BJ (cell line): ENCODE measurements around the gene SLC25A27. TPM values are rescaled to one million over a fixed set of nuclear protein-coding genes. Genes with fewer than 3 reads are reported as not detected.
A peak's percentile ranks its signal among the peaks of the same experiment; 100 is the strongest.

Experiments used
- CTCF ChIA-PET: fragments of 350-600 bp; formaldehyde crosslinking; extraction: SDS; loops from one replicate; lab custom pipeline; 2021; ENCODE audit warnings: antibody characterized with exemption, inconsistent platforms; lab: Yijun Ruan, JAX
- POLR2A ChIA-PET: fragments of 300-600 bp; sonication (Branson Sonifier 250); formaldehyde crosslinking; extraction: SDS; loops from one replicate; lab custom pipeline; 2021; ENCODE audit warnings: antibody characterized with exemption; lab: Charles Lee
- DNase-seq: peaks from one replicate; pipeline ENCODE4 v3.0.0-alpha.2; 2011; ENCODE audit warnings: low read depth
- H3K27me3 ChIP-seq: 2 replicates; pipeline ENCODE4 v1.6.0; 2011; ENCODE audit warnings: low read length; ENCODE audit not compliant: control insufficient read depth, insufficient read depth
- H3K36me3 ChIP-seq: 2 replicates; pipeline ENCODE4 v1.5.1; 2011; ENCODE audit warnings: low read length; ENCODE audit not compliant: control insufficient read depth, insufficient read depth
- H3K4me3 ChIP-seq: 2 replicates; pipeline ENCODE4 v1.5.1; 2011; ENCODE audit warnings: low read depth, mild to moderate bottlenecking, control low read depth, low read length
- polyA plus RNA-seq: library from polyadenylated mRNA; depleted of rRNA; stranded (reverse); fragments of >200 nt; gene quantifications from 2 replicates; pipeline ENCODE4 v1.2.3, GENCODE V29; 2011
- TF ChIP-seq, protein P1 (sequence below): IDR thresholded peaks from 2 replicates; pipeline ENCODE4 v1.5.1; 2011; ENCODE audit warnings: low read depth, mild to moderate bottlenecking, control low read depth, inconsistent platforms, low read length, moderate library complexity; ENCODE audit not compliant: insufficient read depth

SLC25A27 gene
- polyA plus RNA-seq, 1 experiment, result 1.6 TPM

- no peaks in the 10 kb centered on the region for H3K27me3 ChIP-seq
- no peak for DNase-seq
- CTCF ChIA-PET, result no interaction called here
- TF ChIP-seq, protein P1, sequence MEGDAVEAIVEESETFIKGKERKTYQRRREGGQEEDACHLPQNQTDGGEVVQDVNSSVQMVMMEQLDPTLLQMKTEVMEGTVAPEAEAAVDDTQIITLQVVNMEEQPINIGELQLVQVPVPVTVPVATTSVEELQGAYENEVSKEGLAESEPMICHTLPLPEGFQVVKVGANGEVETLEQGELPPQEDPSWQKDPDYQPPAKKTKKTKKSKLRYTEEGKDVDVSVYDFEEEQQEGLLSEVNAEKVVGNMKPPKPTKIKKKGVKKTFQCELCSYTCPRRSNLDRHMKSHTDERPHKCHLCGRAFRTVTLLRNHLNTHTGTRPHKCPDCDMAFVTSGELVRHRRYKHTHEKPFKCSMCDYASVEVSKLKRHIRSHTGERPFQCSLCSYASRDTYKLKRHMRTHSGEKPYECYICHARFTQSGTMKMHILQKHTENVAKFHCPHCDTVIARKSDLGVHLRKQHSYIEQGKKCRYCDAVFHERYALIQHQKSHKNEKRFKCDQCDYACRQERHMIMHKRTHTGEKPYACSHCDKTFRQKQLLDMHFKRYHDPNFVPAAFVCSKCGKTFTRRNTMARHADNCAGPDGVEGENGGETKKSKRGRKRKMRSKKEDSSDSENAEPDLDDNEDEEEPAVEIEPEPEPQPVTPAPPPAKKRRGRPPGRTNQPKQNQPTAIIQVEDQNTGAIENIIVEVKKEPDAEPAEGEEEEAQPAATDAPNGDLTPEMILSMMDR, result no peak
- no peak overlapping the region for H3K4me3 ChIP-seq
- POLR2A ChIA-PET, result no interaction called here
- no peaks in the 10 kb centered on the region for H3K36me3 ChIP-seq
Observed at GRCh38 chr6:46676604-46677313, 24.0 kb downstream of the SLC25A27 start.

- CTCF ChIA-PET, result interaction anchor here (1.1 kb wide), 1 partner anchor 13 kb away, joined by 3 read pairs; no protein-coding TSS in a partner anchor
- Histone ChIP-seq H3K36me3 (no peaks in the 10 kb centered on the region), H3K27me3 (no peaks in the 10 kb centered on the region), H3K4me3 (no peak overlapping the region)
- POLR2A ChIA-PET, result no interaction called here
- DNase-seq, result no peak
- TF ChIP-seq, protein P1, result peak; percentile 33; the same call in 1 of the 2 replicates
Observed at GRCh38 chr6:46677314-46677654, 24.5 kb downstream of the SLC25A27 start.

- CTCF ChIA-PET, result no interaction called here
- peak; percentile 12 for DNase-seq
- Histone ChIP-seq H3K4me3 (no peak overlapping the region), H3K36me3 (no peaks in the 10 kb centered on the region), H3K27me3 (no peaks in the 10 kb centered on the region; the same call in 1 of the 2 replicates)
- POLR2A ChIA-PET, result interaction anchor here (0.5 kb wide), 1 partner anchor 351 kb away, joined by 4 read pairs; no protein-coding TSS in a partner anchor
- TF ChIP-seq, protein P1, result no peak
Observed at GRCh38 chr6:46684771-46685170, 32.0 kb downstream of the SLC25A27 start.

GRCh38 chr6:46687619-46688097 is 34.9 kb downstream of the SLC25A27 start, which contains the start of gene TDRD6:
Gene TDRD6, plus strand, starts transcription at chr6:46687885. Its CDS starts 244 bp downstream, at chr6:46688129.
- H3K36me3 ChIP-seq, result no peaks in the 10 kb centered on the region
- no peak for DNase-seq
- ChIA-PET POLR2A (no interaction called here), CTCF (no interaction called here)
- TF ChIP-seq, protein P1, result no peak
- no peak within 1 kb of the TSS for H3K4me3 ChIP-seq
- no peaks in the 10 kb centered on the region; the same call in 1 of the 2 replicates for H3K27me3 ChIP-seq

GRCh38 chr6:46688117-46688965 is 35.6 kb downstream of the SLC25A27 start:
- ChIA-PET CTCF (no interaction called here), POLR2A (no interaction called here)
- H3K27me3 ChIP-seq, result no peaks in the 10 kb centered on the region; the same call in 1 of the 2 replicates
- TF ChIP-seq, protein P1, result no peak
- no peaks in the 10 kb centered on the region for H3K36me3 ChIP-seq
- no peak for DNase-seq
- no peak overlapping the region for H3K4me3 ChIP-seq
